IMR-90 (cell line): ENCODE results near the gene DNAH8. TPM values are rescaled to one million over a fixed set of nuclear protein-coding genes. Genes with fewer than 3 reads are reported as not detected.

Source experiments
- ATAC-seq: fragments of 200-7000 bp; cut with Tn5 transposase; 2 replicates; pipeline ENCODE4 v1.9.1; 2020; ENCODE audit warnings: low read depth, mild to moderate bottlenecking, moderate library complexity
- BruUV-seq: library from RNA; stranded (reverse); fragments of 400-500 nt; replicated peaks from 2 replicates; lab custom pipeline; 2021; lab: Mats Ljungman, UMichigan
- CTCF ChIA-PET: fragments of 300-600 bp; formaldehyde crosslinking; extraction: SDS; loops from one replicate; lab custom pipeline; 2021; ENCODE audit warnings: antibody characterized with exemption; lab: Yijun Ruan, JAX
- POLR2A ChIA-PET: fragments of 300-600 bp; sonication (Branson Sonifier 250); formaldehyde crosslinking; loops from one replicate; lab custom pipeline; 2022; ENCODE audit warnings: antibody characterized with exemption; ENCODE audit not compliant: unreplicated experiment; lab: Charles Lee
- DNase-seq: peaks from one replicate; pipeline ENCODE4 v3.0.0; 2013
- H2AFZ ChIP-seq: replicated peaks from 2 replicates; pipeline ENCODE3; 2013; ENCODE audit warnings: low read length, mild to moderate bottlenecking; ENCODE audit not compliant: poor library complexity
- H2AK5ac ChIP-seq: 2 replicates; pipeline ENCODE4 v1.6.1; 2013; ENCODE audit warnings: low read depth, low read length, inconsistent platforms
- H2AK9ac ChIP-seq: replicated peaks from 2 replicates; pipeline ENCODE3; 2013; ENCODE audit warnings: mild to moderate bottlenecking, low read depth, low read length, moderate library complexity; ENCODE audit not compliant: poor library complexity
- H2BK120ac ChIP-seq: 2 replicates; pipeline ENCODE4 v1.6.1; 2013; ENCODE audit warnings: low read depth, low read length, inconsistent platforms
- H2BK15ac ChIP-seq: 3 replicates; pipeline ENCODE4 v1.6.1; 2013; ENCODE audit warnings: low read depth, low read length, inconsistent platforms
- H2BK20ac ChIP-seq: 2 replicates; pipeline ENCODE4 v1.6.1; 2013; ENCODE audit warnings: low read depth, mild to moderate bottlenecking, inconsistent platforms, low read length, moderate library complexity
- H2BK5ac ChIP-seq: 2 replicates; pipeline ENCODE4 v1.6.1; 2013; ENCODE audit warnings: mild to moderate bottlenecking, low read depth, low read length, inconsistent platforms; ENCODE audit not compliant: poor library complexity, severe bottlenecking
- H3K14ac ChIP-seq: replicated peaks from 2 replicates; pipeline ENCODE4 v1.6.1; 2013; ENCODE audit warnings: low read depth, low read length, inconsistent platforms
- H3K18ac ChIP-seq: 2 replicates; pipeline ENCODE4 v1.6.1; 2013; ENCODE audit warnings: low read depth, low read length, control low read depth
- H3K23ac ChIP-seq: 2 replicates; pipeline ENCODE4 v1.6.1; 2013; ENCODE audit warnings: low read depth, low read length, inconsistent platforms
- H3K27ac ChIP-seq: 2 replicates; pipeline ENCODE4 v1.5.1; 2013; ENCODE audit warnings: mild to moderate bottlenecking, control low read depth, low read length; ENCODE audit not compliant: insufficient read depth
- H3K27me3 ChIP-seq: 2 replicates; pipeline ENCODE4 v1.6.1; 2013; ENCODE audit warnings: low read length; ENCODE audit not compliant: control insufficient read depth, insufficient read depth
- H3K36me3 ChIP-seq: 2 replicates; pipeline ENCODE4 v1.6.1; 2013; ENCODE audit warnings: low read length, mixed read lengths; ENCODE audit not compliant: control insufficient read depth, insufficient read depth
- H3K4ac ChIP-seq: 2 replicates; pipeline ENCODE4 v1.6.1; 2013; ENCODE audit warnings: low read depth, low read length, inconsistent platforms
- H3K4me1 ChIP-seq: 2 replicates; pipeline ENCODE4 v1.6.1; 2013; ENCODE audit warnings: low read length, mixed read lengths; ENCODE audit not compliant: control insufficient read depth, insufficient read depth
- H3K4me2 ChIP-seq: 2 replicates; pipeline ENCODE4 v1.6.1; 2013; ENCODE audit warnings: low read depth, mild to moderate bottlenecking, control low read depth, low read length, moderate library complexity
- H3K4me3 ChIP-seq: 2 replicates; pipeline ENCODE4 v1.5.1; 2013; ENCODE audit warnings: low read depth, mild to moderate bottlenecking, control low read depth, low read length, moderate library complexity; ENCODE audit not compliant: insufficient read depth
- H3K56ac ChIP-seq: 2 replicates; pipeline ENCODE4 v1.6.1; 2013; ENCODE audit warnings: low read length, inconsistent platforms; ENCODE audit not compliant: insufficient read depth; ENCODE audit errors: extremely low read depth
- H3K79me1 ChIP-seq, 2 experiments: 2 replicates each; pipeline ENCODE4 v1.6.1; 2013; ENCODE audit warnings: low read length in 2 of 2, inconsistent platforms in 1 of 2, low read depth in 1 of 2
- H3K9ac ChIP-seq: 2 replicates; pipeline ENCODE4 v1.6.1; 2013; ENCODE audit warnings: low read depth, low read length, control low read depth
- H3K9me1 ChIP-seq: 2 replicates; pipeline ENCODE4 v1.6.1; 2013; ENCODE audit warnings: low read length, inconsistent platforms; ENCODE audit not compliant: insufficient read depth
- H3K9me3 ChIP-seq: 2 replicates; pipeline ENCODE4 v1.6.1; 2013; ENCODE audit warnings: low read length; ENCODE audit not compliant: control insufficient read depth, insufficient read depth
- H4K20me1 ChIP-seq: 2 replicates; pipeline ENCODE4 v1.6.1; 2013; ENCODE audit warnings: low read length, inconsistent platforms; ENCODE audit not compliant: insufficient read depth
- H4K5ac ChIP-seq: 2 replicates; pipeline ENCODE4 v1.6.1; 2013; ENCODE audit warnings: mild to moderate bottlenecking, low read depth, low read length, control low read depth
- H4K8ac ChIP-seq, 2 experiments: 2 replicates each; pipeline ENCODE4 v1.6.1; 2013; ENCODE audit warnings: low read depth in 2 of 2, low read length in 2 of 2, control low read depth in 1 of 2, inconsistent platforms in 1 of 2
- H4K91ac ChIP-seq: 2 replicates; pipeline ENCODE4 v1.6.1; 2013; ENCODE audit warnings: low read depth, low read length, inconsistent platforms; ENCODE audit not compliant: insufficient read depth
- MAFK ChIP-seq: IDR thresholded peaks from 2 replicates; pipeline ENCODE4 v1.6.1; 2012; ENCODE audit warnings: low read depth, low read length, improper control_type of control experiment
- NFE2L2 ChIP-seq: fragments of 150-350 bp; IDR thresholded peaks from 2 replicates; pipeline ENCODE4 v1.6.1; 2016; ENCODE audit warnings: low read depth, mild to moderate bottlenecking, low read length
- WGBS, 2 experiments: methylation state at CpG; one replicate each; pipeline versions ENCODE4 v1.1.5 to v1.1.7; 2013; ENCODE audit warnings: missing lambda C conversion rate in 2 of 2; ENCODE audit not compliant: insufficient read length in 1 of 2; ENCODE audit errors: extremely low coverage in 2 of 2; 5-methylcytosine and 5-hydroxymethylcytosine counted together
- dilution Hi-C: fragments of 300-500 bp; cut with HindIII; formaldehyde crosslinking; loops from one replicate; pipeline ENCODE4 v1.14.3; 2018; ENCODE audit warnings: low sequenced_read_pairs; ENCODE audit not compliant: unreplicated experiment
- in situ Hi-C: fragments of 300-500 bp; cut with MboI; formaldehyde crosslinking; loops from 3 replicates; pipeline ENCODE4 v1.14.3; 2019; ENCODE audit warnings: low sequenced_read_pairs, inconsistent platforms, mixed read lengths
- intact Hi-C: fragments of 100-400 bp; cut with micrococcal nuclease; formaldehyde crosslinking; loops from 2 replicates; pipeline ENCODE4 v1.10.0; 2022
- polyA plus RNA-seq, 3 experiments: library from polyadenylated mRNA; depleted of rRNA; stranded (reverse); fragments of >200 nt; gene quantifications; 2 replicates each; pipeline ENCODE4 v1.2.3, GENCODE V29; 2012; ENCODE audit warnings: low replicate concordance in 1 of 3
- total RNA-seq: library from RNA; depleted of rRNA; stranded (reverse); fragments of >200 nt; gene quantifications from 2 replicates; pipeline ENCODE4 v1.2.3, GENCODE V29; 2012
- TF ChIP-seq, protein P1 (sequence below): fragments of 150-350 bp; IDR thresholded peaks from 2 replicates; pipeline ENCODE4 v1.6.1; 2016; ENCODE audit warnings: low read depth, mild to moderate bottlenecking, low read length, moderate library complexity, borderline replicate concordance

DNAH8 gene
- total and polyA plus RNA-seq, 2 of the 4 experiments (the other 2 are of a cell fraction): not detected

DNA sequence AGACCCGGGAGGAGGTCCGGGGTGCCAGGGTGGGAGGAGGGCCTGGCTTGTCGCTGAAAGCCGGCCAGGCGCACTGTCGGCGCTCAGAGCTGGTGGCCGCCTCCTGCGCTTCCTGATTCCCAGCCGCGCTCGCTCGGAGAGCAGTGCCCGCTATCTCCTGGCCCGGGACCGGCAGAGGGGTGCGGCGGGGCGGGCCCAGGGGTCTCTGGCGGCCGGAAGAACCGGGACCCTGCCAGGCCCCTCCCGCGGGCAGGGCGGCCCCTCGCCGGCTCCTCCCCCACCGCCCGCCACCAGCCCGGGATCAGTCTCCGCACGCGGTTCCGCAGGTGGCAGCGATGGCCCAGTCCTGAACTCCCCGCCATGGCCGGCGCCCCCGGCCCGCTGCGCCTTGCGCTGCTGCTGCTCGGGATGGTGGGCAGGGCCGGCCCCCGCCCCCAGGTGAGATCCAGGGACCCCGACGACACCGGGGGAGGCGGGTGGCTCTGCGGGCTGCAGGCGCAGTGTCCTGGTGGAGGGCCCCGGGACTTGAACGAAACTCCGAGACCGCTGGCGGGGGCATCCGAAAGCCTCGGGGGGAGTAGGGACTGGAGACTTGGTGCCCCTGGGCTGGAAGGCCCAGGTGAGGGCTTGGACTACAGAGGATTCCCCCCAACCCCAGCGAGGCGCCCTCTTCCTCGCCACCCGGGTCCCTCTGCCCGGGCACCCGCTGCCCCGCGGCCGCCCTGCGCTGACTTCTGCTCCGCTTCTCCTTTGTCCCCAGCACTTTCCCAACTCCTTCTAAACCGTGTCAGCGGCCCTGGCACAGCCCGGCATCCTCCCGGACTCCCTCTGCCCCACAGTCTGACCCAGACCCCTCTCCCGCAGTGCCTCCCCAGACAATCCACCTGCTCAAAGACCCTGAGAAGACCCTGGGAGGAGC lies 333.6 kb downstream of the DNAH8 start, which contains the start of gene GLP1R:
TSS of gene GLP1R (plus strand) at position 301 of the 919 bp plus-strand sequence. CDS start at position 361, 60 bp downstream.
- H3K9ac ChIP-seq: no peak within 1 kb of the TSS
- H2BK20ac ChIP-seq: no peak within 1 kb of the TSS
- H2BK120ac ChIP-seq: no peak within 1 kb of the TSS
- H3K27ac ChIP-seq: no peak within 1 kb of the TSS
- H3K56ac ChIP-seq: no peak within 1 kb of the TSS
- peaks cover 36% of the 10 kb centered on the region for H3K27me3 ChIP-seq
- no peaks in the 10 kb centered on the region for H4K20me1 ChIP-seq
- in situ Hi-C loops (no loop called here), intact Hi-C loops (no loop called here), dilution Hi-C loops (no loop called here)
- no peak within 1 kb of the TSS for H3K18ac ChIP-seq
- TF ChIP-seq NFE2L2 (no peak), MAFK (no peak)
- TF ChIP-seq, protein P1, sequence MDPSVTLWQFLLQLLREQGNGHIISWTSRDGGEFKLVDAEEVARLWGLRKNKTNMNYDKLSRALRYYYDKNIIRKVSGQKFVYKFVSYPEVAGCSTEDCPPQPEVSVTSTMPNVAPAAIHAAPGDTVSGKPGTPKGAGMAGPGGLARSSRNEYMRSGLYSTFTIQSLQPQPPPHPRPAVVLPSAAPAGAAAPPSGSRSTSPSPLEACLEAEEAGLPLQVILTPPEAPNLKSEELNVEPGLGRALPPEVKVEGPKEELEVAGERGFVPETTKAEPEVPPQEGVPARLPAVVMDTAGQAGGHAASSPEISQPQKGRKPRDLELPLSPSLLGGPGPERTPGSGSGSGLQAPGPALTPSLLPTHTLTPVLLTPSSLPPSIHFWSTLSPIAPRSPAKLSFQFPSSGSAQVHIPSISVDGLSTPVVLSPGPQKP: no peak
- no peaks in the 10 kb centered on the region for H3K9me3 ChIP-seq
- H2BK5ac ChIP-seq: no peak within 1 kb of the TSS
- no peak within 1 kb of the TSS for H2AFZ ChIP-seq
- WGBS, 2 experiments: 3% methylated on average over 48 of the region's 74 CpGs; no CpG with 5 or more reads in 1 of the 2 experiments
- no peak within 1 kb of the TSS for H4K5ac ChIP-seq
- H3K79me1 ChIP-seq: no peaks in the 10 kb centered on the region
- H3K14ac ChIP-seq: no peak within 1 kb of the TSS
- no peak within 1 kb of the TSS for H4K91ac ChIP-seq
- H3K4me1 ChIP-seq: no peaks in the 10 kb centered on the region
- no peak within 1 kb of the TSS for H2BK15ac ChIP-seq
- CTCF ChIA-PET: no interaction called here
- no peak for ATAC-seq
- no peak for DNase-seq
- H3K4ac ChIP-seq: no peak within 1 kb of the TSS
- no peak within 1 kb of the TSS for H2AK9ac ChIP-seq
- no peak within 1 kb of the TSS for H3K23ac ChIP-seq
- H3K4me3 ChIP-seq: no peak within 1 kb of the TSS
- H3K9me1 ChIP-seq: no peaks in the 10 kb centered on the region
- BruUV-seq: no TSS peak
- POLR2A ChIA-PET: no interaction called here
- H3K4me2 ChIP-seq: no peak within 1 kb of the TSS
- no peaks in the 10 kb centered on the region for H3K36me3 ChIP-seq
- no peak within 1 kb of the TSS for H4K8ac ChIP-seq
- no peak within 1 kb of the TSS for H2AK5ac ChIP-seq
